HepG2 (cell line): ENCODE results near the gene DAGLB.

ENCODE experiments used
- CTCF ChIP-seq: sonication (generic); formaldehyde crosslinking; IDR thresholded peaks from 2 replicates; pipeline ENCODE4 v1.5.0; 2020; ENCODE audit warnings: mild to moderate bottlenecking, missing genetic modification reagents, moderate library complexity
- GATA4 ChIP-seq: sonication (generic); IDR thresholded peaks from 2 replicates; pipeline ENCODE4 v1.6.1; 2016; ENCODE audit warnings: antibody characterized with exemption, low read depth, borderline replicate concordance
- GTF2F1 ChIP-seq: fragments of 150-350 bp; IDR thresholded peaks from 2 replicates; pipeline ENCODE4 v1.6.1; 2014; ENCODE audit warnings: low read length
- HNRNPLL ChIP-seq: fragments of 200-400 bp; formaldehyde crosslinking; IDR thresholded peaks from 2 replicates; pipeline ENCODE4 v1.6.1; 2017; ENCODE audit warnings: mild to moderate bottlenecking, low read depth, low read length; ENCODE audit not compliant: poor library complexity, severe bottlenecking
- KLF15 ChIP-seq: sonication (generic); formaldehyde crosslinking; IDR thresholded peaks from 2 replicates; pipeline ENCODE4 v1.8.1; 2023; ENCODE audit warnings: borderline replicate concordance, mild to moderate bottlenecking, inconsistent platforms, missing genetic modification reagents, mixed read lengths
- POLR2A ChIP-seq, 2 experiments: IDR thresholded peaks; 2 replicates each; pipeline ENCODE4 v1.6.1; 2011; ENCODE audit warnings: low read depth in 2 of 2, low read length in 2 of 2, mild to moderate bottlenecking in 1 of 2, moderate library complexity in 1 of 2; ENCODE audit not compliant: insufficient read depth in 1 of 2
- PTBP1 ChIP-seq: fragments of 200-400 bp; formaldehyde crosslinking; IDR thresholded peaks from 2 replicates; pipeline ENCODE4 v1.6.1; 2018; ENCODE audit warnings: low read length, low read depth; ENCODE audit not compliant: poor library complexity, severe bottlenecking
- ZNF558 ChIP-seq: sonication (generic); formaldehyde crosslinking; IDR thresholded peaks from 2 replicates; pipeline ENCODE4 v1.9.0; 2022; ENCODE audit warnings: mild to moderate bottlenecking, missing genetic modification reagents, borderline replicate concordance
- TF ChIP-seq, protein P1 (sequence below), 2 experiments: fragments of 450-650 bp in 1 of 2; sonication (generic) in 1 of 2; formaldehyde crosslinking; IDR thresholded peaks; 2 replicates each; pipeline versions ENCODE4 v1.5.0 to v1.8.0; 2020 to 2022; ENCODE audit warnings: mild to moderate bottlenecking in 1 of 2, missing genetic modification reagents in 1 of 2

- no peak for TF ChIP-seq PTBP1
- TF ChIP-seq ZNF558: no peak
- no peak for TF ChIP-seq KLF15
- no peak for TF ChIP-seq HNRNPLL
- no peak for TF ChIP-seq CTCF (CRISPR knock-in tag)
- TF ChIP-seq, protein P1, sequence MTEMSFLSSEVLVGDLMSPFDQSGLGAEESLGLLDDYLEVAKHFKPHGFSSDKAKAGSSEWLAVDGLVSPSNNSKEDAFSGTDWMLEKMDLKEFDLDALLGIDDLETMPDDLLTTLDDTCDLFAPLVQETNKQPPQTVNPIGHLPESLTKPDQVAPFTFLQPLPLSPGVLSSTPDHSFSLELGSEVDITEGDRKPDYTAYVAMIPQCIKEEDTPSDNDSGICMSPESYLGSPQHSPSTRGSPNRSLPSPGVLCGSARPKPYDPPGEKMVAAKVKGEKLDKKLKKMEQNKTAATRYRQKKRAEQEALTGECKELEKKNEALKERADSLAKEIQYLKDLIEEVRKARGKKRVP (CRISPR knock-in tag; IDR thresholded peaks at IDR 0.05): no peak
- no peak for TF ChIP-seq GATA4
- TF ChIP-seq GTF2F1: no peak
- no peak for TF ChIP-seq POLR2A (IDR thresholded peaks at IDR 0.05; ENCODE audit: insufficient read depth in 1 of 2, low read depth in 2 of 2, low read length in 2 of 2)
Measured at GRCh38 chr7:6475433-6476186, 27.9 kb upstream of the DAGLB start.
